HG03097 (cell line): ENCODE data around the gene ANKUB1.
"Not testable (repeated sequence)": the region's sequence is repeated elsewhere in the genome, so short reads cannot be mapped to it uniquely, and the experiment has no call there.

ENCODE experiments used
- ATAC-seq: cut with Tn5 transposase; IDR thresholded peaks from one replicate; pipeline ENCODE4 v1.9.1; 2021; ENCODE audit not compliant: unreplicated experiment, low FRiP score

The ANKUB1 gene, protein sequence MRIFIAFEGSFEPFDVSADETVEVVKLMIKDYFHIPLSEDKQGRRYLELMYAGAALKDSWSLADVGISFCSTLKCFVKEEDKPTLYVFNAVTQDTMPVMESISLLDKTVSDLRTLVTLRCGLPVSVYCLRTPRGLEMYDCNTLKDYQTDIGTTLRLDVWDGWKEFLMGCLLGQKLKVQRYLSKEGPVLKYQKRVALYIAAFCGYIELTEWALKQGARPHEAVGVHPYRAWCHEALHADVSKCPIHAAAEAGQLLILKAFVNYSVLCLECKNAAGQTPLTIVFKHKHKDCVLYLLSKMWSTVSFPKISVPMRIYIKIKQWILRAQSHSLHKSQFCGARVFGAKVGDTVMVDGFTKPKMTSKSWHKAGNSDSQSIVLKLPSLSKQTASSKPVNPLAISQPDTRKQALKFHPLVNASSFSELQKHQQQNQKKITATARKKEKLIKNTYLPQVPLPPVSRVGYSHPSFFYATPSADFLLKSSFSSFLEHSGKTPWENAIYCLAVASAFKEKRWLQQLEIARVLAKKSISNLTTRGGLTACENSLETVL

GRCh38 chr3:149792452-149793270 is at the start of gene ANKUB1:
ANKUB1 (minus strand) TSS chr3:149792554; CDS start chr3:149792366, 188 bp downstream.
- no peak for ATAC-seq

GRCh38 chr3:149839896-149840295 is 47.5 kb upstream of the ANKUB1 start:
- ATAC-seq = no peak

DNA sequence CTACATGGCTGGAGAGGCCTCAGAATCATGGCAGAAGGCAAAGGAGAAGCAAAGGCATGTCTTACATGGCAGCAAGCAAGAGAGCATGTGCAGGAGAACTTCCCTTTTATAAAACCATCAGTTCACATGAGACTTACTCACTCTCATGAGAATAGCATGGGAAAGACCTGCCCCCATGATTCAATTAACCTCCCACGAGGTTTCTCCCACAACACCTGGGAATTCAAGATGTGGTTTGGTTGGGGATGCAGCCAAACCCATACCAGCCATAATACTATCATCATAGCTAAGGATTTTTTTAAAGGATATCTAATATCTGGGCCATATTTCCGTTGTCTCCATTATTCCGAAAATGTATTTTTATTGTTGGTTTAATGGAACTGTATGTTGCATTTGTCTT is 47.1 kb upstream of the ANKUB1 start:
- not testable (repeated sequence) for ATAC-seq

- not testable (repeated sequence) for ATAC-seq
These were observed 46.1 kb upstream of the ANKUB1 start for GRCh38 chr3:149838491-149838890.

DNA sequence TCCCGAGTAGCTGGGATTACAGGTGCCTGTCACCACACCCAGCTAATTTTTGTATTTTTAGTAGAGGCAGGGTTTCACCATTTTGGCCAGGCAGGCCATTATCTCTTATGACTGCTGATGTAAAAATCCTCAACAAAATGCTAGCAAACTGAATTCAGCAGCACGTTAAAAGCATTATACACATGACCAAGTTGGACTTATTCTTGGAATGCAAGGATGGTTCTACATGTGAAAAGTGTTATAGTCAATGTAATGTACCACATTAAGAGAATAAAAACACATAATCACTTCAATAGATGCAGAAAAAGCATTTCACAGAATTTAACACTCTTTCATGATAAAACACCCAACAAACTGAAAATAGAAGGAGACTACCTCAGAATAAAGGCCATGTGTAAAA is 40.9 kb upstream of the ANKUB1 start:
- no peak for ATAC-seq

- no peak for ATAC-seq
These were observed 39.7 kb upstream of the ANKUB1 start for GRCh38 chr3:149832086-149832485.

- no peak for ATAC-seq
These were observed 39.0 kb upstream of the ANKUB1 start for GRCh38 chr3:149831321-149831720.

GRCh38 chr3:149830902-149831301 is 38.5 kb upstream of the ANKUB1 start:
- ATAC-seq = no peak

DNA sequence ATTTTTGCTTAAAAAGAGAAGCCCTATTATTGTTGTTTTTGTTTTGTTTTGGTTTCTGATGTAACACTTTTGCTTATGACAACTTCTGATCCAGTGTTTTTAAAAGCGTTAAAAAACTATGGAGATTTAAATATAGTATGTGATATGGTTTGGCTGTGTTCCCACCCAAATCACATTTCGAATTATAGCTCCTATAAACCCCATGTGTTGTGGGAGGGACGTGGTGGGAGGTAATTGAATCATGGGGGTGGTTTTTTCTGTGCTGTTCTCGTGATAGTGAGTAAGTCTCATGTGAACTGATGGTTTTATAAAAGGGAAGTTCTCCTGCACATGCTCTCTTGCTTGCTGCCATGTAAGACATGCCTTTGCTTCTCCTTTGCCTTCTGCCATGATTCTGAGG is 37.3 kb upstream of the ANKUB1 start:
- ATAC-seq = not testable (repeated sequence)

DNA sequence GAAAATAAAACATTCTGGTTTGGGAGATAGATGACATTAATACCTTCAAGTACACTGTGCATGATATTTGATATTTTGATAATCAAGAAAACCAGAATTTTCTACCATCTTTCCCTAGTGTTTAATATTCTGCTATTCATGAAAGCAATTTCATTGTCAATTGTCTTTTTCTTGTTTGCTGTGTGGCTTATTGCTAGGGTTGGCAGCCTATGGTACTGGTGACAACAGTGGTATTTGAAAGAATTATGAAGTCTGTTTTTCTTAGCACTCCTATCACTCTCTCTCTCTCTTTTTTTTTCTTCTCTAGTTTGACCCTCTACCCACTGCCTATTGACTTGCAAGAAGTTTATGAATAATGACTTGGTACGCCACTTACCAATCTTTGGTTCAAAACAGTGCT is 36.0 kb upstream of the ANKUB1 start:
- no peak for ATAC-seq

DNA sequence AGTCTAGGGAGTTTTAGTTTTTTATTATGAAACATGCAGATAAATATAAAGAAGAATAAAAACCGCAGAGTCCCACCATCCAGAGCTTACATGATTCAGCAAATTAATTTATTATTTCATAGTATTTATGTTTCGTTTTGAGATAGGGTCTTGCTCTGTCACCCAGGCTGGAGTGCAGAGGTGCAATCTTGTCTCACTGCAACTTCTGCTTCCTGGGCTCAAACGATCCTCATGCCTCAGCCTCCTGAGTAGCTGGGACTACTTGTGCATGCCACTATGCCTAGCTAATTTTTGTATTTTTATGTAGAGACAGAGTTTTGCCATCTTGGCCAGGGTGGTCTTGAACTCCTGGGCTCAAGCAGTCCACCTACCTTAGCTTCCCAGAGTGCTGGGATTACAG is 34.3 kb upstream of the ANKUB1 start:
- no peak for ATAC-seq

DNA sequence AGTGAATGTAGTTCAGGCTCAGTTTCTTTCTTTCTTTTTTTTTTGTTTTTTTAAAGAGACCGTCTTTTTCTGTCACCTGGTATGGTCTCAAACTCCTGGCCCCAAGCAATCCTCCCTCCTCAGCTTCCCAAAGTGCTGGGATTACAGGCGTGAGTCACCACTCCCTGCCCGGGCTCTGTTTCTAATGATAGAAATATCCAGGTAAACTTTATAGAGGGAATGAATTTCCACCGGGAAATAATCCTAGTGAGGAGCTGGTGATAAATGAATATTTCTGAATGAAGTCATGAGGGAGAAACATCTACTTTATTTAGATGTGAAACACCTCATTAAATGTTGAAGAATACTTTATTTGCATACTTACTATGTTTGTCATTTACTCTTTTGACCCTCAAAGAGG is 27.8 kb upstream of the ANKUB1 start:
- ATAC-seq = no peak

DNA sequence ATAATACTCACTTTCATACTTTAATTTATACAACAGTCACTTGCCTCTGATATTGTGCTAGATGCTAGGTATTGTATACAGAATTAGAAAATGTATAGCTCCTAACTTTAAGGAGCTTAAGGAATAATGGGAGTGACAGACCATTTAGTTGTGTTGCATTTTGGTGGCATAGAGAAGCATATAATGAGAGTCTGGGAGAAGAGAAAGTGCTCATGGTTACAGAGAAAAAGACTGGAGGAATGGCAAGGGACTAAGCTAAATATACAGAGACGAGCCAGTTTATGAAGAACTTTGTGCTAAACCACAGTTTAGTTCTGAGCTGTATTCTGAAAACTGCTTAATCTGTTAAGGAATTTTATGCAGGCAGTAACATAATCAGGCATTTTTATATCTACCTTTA is 27.1 kb upstream of the ANKUB1 start:
- ATAC-seq = no peak

GRCh38 chr3:149816986-149817385 is 24.6 kb upstream of the ANKUB1 start:
- ATAC-seq = no peak

DNA sequence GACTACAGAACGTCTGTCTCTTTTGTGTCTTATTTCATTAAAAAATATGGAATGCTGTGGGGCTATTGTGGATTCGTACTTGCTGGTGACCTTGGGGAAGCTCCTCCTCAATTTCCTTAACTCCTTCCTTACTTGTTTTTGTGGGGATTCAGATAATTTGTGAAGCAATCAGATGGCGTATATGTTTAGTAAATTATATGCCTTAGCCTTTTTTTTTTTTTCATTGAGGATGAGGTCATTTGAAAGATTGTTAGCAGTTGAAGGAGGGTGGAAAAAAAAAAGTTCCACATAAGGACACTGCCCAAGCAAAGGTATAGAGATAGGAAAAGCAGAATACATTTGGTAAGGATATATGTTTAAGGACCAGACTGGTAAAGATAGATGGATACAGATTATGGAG is 24.0 kb upstream of the ANKUB1 start:
- no peak for ATAC-seq

GRCh38 chr3:149815728-149816127 is 23.4 kb upstream of the ANKUB1 start:
- no peak for ATAC-seq

- ATAC-seq = no peak
These were observed 23.0 kb upstream of the ANKUB1 start for GRCh38 chr3:149815321-149815720.

DNA sequence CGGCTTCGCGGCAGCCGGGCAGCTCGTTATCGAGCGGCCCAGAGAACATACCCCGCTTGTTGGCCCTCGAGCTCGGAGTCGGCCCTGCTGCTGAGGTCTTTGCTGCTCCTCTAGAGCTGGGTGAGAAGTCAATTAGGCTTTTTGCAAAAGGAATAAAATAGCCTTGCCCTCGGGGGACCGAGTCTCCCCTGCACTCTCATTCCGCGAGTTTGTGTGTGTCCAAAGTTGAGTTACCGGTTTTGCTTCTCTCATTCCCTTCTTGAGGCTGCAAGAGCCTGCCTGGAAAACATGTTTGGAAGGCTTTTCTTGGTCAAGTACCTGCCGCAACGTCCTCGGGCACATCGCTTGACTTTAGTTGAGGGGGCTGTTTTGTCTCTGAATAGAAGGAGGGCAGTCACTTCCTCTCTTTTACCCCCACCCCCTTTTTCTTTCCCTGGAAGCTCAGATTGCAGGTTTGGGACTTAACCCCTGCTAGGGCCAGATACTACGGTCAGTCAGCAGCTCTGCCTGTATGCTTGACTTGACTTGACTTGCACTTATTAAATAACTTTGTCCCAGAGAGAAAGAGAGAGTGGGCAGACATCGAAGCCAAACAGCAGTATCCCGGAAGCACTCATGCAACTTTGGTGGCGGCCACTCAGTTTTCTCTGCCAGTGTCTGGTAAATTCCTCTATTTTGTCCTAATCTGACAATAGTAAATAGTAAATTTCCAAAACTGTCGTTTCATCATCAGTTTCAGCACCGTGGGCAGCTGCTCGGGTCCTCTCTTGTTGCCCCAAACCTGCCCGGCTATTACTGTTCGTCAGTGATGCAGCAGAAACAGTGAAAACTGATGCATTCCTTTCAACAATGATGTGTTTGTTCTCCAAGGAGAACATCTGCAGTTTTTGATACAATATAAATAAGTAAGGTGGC is 21.3 kb upstream of the ANKUB1 start:
- ATAC-seq = peak; percentile 22

- peak; percentile 91 for ATAC-seq
These were observed 20.4 kb upstream of the ANKUB1 start, which contains the start of gene RNF13 for GRCh38 chr3:149812606-149813366. RNF13 (plus strand) TSS chr3:149813215; CDS start chr3:149846027, 32,812 bp downstream.
